GM18502 (cell line): Measurements from ENCODE around the gene NCKAP5.

Experiments
- ATAC-seq: cut with Tn5 transposase; IDR thresholded peaks from one replicate; pipeline ENCODE4 v1.9.1; 2021; ENCODE audit warnings: mild to moderate bottlenecking; ENCODE audit not compliant: unreplicated experiment, poor library complexity

NCKAP5 gene

GRCh38 chr2:133576714-133577113 lies 8.5 kb upstream of the NCKAP5 start:
- ATAC-seq = no peak

DNA sequence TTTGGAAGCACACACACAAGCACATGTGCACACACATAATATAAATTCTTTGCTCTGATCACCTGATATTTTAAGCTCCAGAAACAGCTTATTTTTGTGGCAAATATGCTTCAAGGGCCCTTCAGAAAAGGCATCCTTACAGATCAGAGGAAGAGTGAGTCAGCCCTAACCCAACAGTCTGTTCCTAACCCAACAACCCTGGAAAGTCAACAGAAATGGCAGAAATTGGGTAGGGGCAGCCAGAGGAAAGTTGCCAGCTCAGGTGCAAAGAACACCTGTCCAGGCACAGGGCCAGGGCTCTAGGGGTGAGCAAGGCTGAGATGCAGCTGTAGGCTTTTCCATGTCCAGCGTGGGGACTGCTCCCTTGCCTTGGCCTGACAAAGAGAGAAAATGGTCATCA lies 6.4 kb upstream of the NCKAP5 start:
- ATAC-seq = no peak

GRCh38 chr2:133574186-133574585 lies 5.9 kb upstream of the NCKAP5 start:
- no peak for ATAC-seq

- no peak for ATAC-seq
Observed at GRCh38 chr2:133573491-133574162, 5.4 kb upstream of the NCKAP5 start.

DNA sequence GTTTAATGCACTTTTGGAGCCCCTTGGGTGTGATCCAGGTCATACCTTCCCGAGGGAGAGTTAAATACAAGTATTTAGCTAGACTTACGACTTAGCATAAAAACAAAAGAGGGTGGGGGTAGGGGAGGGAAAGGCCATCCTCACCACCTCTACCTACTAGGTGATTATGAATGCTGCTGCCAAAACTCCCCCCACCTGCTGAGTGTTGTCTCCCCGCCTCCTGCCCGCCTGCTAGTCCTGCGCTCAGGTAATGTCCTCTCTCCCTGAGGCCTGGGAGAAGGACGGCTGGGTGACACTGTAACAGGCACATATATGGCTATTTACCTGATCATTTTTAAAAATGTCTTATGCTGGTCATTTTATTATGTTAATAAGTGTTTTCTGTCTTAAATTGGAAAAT lies 3.0 kb upstream of the NCKAP5 start:
- no peak for ATAC-seq

- no peak for ATAC-seq
Observed at GRCh38 chr2:133570542-133570941, 2.3 kb upstream of the NCKAP5 start.

GRCh38 chr2:133569286-133569830 lies 1.1 kb upstream of the NCKAP5 start:
- ATAC-seq = no peak

- no peak for ATAC-seq
Observed at GRCh38 chr2:133568598-133568997, 335 bp upstream of the NCKAP5 start.

- ATAC-seq = no peak
Observed at GRCh38 chr2:133562558-133562957, 5.7 kb downstream of the NCKAP5 start.

GRCh38 chr2:133561045-133561852 lies 7.0 kb downstream of the NCKAP5 start:
- no peak for ATAC-seq

- no peak for ATAC-seq
Observed at GRCh38 chr2:133557614-133558013, 10.6 kb downstream of the NCKAP5 start.

GRCh38 chr2:133553838-133554408 lies 14.3 kb downstream of the NCKAP5 start:
- no peak for ATAC-seq

DNA sequence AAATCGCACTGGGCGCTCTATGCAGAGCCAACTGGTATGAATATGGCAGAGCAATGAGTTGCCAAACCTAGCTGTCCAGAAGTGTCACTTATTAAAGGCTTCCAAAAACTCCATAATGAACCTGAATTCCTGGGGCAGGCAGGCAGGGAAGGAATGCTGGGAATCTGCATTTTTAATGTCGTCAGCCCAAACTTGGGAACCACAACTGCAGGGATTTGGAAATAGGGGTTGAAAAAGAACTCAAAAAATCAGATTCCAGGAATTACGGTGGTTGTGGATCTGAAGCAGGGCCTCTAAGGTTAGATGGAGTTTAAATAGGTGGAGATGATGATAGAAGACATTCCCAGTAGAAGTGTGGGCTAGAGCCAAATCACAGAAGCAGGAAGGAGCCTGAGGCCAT lies 15.0 kb downstream of the NCKAP5 start:
- ATAC-seq = no peak

- no peak for ATAC-seq
Observed at GRCh38 chr2:133552821-133553220, 15.4 kb downstream of the NCKAP5 start.

DNA sequence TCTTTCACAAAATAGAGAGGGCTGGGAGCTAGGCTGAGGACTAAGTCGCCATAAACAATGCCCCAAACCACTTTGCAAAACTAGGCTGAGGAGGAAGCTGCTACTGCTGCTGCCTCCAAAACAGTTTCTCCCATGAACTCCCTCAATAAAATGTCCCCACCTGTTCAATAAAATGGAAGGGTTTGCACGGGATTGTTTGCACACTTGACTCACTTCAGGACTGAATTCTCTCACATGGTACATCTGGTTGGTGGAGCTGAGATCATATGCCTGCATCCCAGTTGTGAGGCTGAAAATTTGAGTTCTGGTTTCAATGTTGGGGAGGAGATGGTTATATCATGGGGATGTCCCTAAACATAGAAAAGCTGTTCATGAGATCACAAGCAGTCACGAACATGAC lies 26.5 kb downstream of the NCKAP5 start:
- no peak for ATAC-seq

DNA sequence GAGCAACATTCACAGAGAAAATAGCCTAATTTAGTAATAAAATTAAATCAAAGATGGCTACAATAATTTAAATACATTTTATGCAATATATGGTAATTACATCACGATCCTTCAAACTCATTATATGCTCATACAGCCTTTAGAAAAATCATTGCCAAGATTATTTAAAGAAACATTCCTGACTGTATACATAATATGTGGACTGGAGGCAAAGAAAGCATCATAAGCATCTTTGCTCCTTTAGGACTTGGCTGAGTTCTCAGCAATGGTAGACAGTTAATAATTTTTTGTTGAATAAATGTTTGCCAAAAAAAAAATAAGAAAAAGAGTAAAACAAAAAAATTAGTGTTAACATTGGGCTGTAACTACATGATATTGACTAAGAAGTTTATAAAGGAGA lies 26.9 kb downstream of the NCKAP5 start:
- ATAC-seq = no peak

GRCh38 chr2:133532919-133533318 lies 35.3 kb downstream of the NCKAP5 start:
- no peak for ATAC-seq

DNA sequence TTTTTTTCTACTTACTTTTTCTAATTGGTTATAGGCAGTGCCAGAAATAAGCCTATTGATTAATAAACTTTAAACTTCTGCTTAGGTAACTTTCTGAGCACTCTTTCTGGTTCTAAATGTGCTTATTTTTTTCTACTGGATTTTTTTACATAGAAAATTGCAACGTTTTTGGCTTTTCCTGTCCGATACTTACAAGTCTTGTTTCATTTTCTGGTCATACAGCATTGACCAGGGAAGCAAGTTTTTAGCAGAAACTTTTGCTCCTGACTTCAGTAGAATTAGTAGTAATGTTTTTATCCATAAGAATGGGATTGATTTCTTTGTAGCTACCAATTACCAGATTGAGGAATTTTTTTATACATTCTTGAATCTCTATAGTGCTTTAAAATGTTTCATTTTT lies 36.9 kb downstream of the NCKAP5 start:
- ATAC-seq = no peak

DNA sequence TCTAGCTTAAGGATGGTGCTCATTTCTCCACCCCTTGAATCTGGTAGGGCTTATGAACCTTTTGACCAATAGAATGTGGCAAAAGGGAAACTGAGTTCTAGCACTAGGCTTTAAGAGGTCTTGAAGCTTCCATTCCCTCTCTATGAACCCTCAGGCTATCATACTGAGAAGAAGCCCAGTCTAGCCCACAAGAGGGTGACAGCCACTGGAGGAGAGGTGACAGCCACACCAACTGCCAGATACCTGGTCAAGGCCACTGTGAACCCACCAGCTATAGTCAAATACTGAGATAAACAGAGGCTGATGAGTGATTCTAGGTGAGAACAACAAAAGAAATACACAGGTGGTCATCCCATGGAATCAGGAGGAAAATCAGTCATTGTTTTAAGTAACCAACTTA lies 37.6 kb downstream of the NCKAP5 start:
- no peak for ATAC-seq

GRCh38 chr2:133526530-133527300 lies 41.5 kb downstream of the NCKAP5 start:
- ATAC-seq = no peak
